GM11168 (cell line): ENCODE results near the gene GCSAML.
"Not testable (repeated sequence)": the region's sequence is repeated elsewhere in the genome, so short reads cannot be mapped to it uniquely, and the experiment has no call there.

Experiments
- in situ Hi-C: fragments of 300-500 bp; cut with MboI; formaldehyde crosslinking; loops from one replicate; pipeline ENCODE4 v1.12.0; 2022; ENCODE audit warnings: low sequenced_read_pairs; ENCODE audit not compliant: unreplicated experiment

GCSAML gene

GRCh38 chr1:247548769-247549182, at the start of gene GCSAML:
TSS of gene GCSAML (plus strand) at chr1:247549134. CDS start at chr1:247549192, 58 bp downstream.
- in situ Hi-C loops: no loop called here

- in situ Hi-C loops: no loop called here
These were observed 48.1 kb upstream of the GCSAML start for GRCh38 chr1:247500865-247501264.

GRCh38 chr1:247506831-247507230, 42.1 kb upstream of the GCSAML start:
- in situ Hi-C loops: no loop called here

- in situ Hi-C loops: no loop called here
These were observed 30.9 kb upstream of the GCSAML start for GRCh38 chr1:247517795-247518612.

DNA sequence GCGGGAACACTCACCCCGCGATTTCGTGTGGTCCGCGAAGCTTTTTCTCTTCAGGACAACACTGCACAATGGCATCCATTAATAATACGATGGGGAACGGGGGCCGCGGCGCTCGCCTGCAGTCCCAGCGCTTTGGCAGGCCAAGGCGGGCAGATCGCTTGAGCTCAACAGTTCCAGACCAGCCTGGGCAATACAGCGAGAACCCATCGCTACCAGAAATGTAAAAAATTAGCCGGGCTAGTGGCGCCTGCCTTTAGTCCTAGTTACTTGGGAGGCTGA, 30.4 kb upstream of the GCSAML start:
- in situ Hi-C loops: no loop called here

- in situ Hi-C loops: not testable (repeated sequence)
These were observed 27.0 kb upstream of the GCSAML start for GRCh38 chr1:247521886-247522285.

DNA sequence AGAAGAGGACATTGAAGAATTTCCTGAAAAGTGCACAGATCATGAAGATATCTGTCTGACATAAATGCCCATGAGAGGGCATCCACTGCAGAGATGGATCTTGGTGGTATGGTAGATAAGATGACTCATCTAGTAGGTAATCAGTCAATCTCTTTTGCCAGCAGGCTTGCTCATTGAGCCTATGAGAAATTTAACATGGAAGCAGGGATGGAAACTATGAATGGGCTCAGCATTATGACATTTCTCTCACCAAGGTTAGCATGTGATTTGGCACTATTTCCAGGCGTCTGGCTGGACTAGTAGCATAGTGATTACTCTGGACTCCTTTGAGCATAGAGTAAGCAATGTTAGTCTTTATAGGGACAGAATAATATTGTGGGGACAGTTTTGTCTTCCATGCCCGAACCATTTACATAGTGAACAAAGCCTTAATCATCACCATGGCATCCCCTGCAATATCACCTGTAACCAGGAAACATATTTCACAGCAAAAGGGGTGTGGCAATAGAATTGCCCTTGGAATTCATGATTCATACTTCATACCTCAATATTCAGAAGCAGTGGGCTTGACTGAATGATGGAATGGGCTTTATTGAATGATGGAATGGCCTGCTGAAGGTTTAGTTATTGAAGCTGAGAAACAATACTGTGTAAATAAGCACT, 20.0 kb upstream of the GCSAML start:
- in situ Hi-C loops: no loop called here

DNA sequence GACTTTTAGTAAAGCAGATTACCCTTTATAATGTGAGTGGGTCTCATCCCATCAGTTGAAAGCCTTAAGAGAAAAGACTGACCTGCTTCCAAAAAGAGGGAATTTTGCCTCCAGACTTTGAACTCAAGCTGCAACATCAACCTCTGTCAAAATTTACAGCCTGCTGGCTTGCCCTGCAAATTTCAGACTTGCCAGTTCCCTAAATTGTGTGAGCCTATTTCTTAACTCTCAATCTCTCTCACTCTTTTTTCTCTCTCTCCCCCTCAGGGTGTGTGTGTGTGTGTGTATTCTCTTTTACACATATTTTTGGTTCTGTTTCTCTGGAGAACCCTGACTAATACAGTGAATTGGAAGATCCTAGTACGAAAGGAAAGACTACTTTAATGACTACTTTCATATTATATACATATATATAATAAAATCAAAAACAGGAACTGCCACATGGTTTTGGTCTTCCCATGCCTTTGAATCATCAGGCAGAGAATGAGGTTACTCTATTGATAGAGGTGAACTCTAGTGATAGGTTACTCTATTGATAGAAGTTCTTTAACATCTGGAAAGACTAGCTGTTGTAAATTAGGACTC, 19.1 kb upstream of the GCSAML start:
- in situ Hi-C loops: no loop called here

DNA sequence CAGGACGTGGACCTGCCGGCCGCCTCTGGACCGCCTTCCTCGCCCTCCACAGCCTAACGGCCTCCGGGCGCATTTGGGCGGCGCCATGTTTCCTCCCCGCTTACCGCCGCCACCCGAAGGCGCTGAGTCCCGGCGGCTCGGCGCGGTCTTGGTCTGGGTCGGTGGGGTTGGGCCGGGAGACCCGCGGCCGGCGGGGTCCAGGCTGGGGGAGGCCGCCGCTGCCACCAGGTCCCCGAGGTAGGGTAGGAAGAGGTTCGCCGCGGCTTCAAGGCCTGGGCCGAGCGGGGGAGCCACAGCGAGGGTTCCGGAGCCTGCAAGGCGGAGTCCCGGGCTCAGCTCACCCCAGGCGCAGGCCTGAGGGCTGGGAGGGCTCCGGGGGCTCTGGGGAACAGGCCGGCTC, 18.1 kb upstream of the GCSAML start:
- in situ Hi-C loops: no loop called here

- in situ Hi-C loops: no loop called here
These were observed 17.0 kb upstream of the GCSAML start for GRCh38 chr1:247531937-247532336.

- in situ Hi-C loops: no loop called here
These were observed 13.5 kb upstream of the GCSAML start for GRCh38 chr1:247535402-247535801.

DNA sequence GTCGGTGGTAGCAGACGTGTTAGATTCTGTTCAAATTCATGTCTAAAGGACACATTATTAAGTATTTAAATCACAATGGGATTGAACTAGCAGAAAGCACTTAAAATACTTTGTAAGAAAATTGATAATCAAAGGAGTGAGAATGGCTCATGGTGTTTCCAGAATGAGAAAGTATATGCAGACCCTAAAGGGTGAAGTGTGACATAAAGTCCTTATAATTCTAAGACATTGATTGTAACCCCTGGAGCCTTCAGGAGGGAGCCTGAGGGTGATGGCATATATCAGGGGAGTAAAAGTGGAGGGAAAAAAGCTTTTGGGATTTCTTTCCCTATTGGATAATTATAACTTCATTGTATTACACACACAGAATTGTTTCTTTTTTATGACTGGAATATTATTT, 12.6 kb upstream of the GCSAML start, which contains the start of gene OR2C3:
OR2C3 (minus strand) TSS at position 101 of the 400 bp plus-strand sequence. CDS start 3,929 bp downstream, outside the sequence.
- in situ Hi-C loops: no loop called here

DNA sequence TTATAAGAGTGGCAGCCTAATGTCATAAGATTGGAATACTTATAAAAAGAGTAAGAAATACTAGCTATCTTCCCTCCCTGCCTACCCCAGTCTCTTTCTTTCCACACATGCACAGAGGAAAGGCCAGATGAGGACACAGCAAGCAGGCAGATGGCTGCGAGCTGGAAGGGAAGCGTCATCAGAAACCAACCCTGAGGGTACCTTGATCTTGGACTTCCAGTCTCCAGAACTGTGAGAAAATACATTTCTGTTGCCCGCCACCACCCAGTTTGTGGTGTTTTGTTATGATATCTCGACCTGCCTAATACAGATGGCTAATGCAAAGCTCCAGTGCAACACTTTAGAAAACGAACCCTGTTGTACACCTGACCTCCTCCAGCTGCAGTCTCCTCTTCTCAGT, 10.4 kb upstream of the GCSAML start:
- in situ Hi-C loops: no loop called here

GRCh38 chr1:247539215-247539614, 9.7 kb upstream of the GCSAML start:
- in situ Hi-C loops: no loop called here

- in situ Hi-C loops: no loop called here
These were observed 8.4 kb upstream of the GCSAML start for GRCh38 chr1:247540581-247540980.

GRCh38 chr1:247542811-247543210, 6.1 kb upstream of the GCSAML start:
- in situ Hi-C loops: no loop called here

DNA sequence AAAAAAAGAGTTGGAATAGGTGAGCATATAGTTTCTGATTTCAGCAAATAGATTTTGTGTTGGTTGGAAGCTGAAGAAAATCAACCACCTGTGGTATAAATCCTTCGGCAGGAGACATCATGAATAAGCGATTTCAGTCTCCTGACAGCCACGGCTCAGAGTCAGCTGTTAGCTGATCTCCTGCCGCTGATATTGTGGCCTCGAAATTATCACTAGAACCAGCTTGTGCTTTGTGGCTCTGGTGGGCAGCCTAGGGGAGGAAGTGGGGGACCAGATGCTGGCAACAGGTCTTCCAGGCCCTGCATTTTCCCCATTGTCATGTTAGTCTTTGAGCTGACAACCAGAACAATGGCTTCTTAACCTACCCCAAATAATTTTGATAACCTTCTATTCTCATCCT, 842 bp upstream of the GCSAML start:
- in situ Hi-C loops: no loop called here

- in situ Hi-C loops: no loop called here
These were observed 2.8 kb downstream of the GCSAML start for GRCh38 chr1:247551721-247552120.

GRCh38 chr1:247552231-247552630, 3.3 kb downstream of the GCSAML start:
- in situ Hi-C loops: no loop called here

DNA sequence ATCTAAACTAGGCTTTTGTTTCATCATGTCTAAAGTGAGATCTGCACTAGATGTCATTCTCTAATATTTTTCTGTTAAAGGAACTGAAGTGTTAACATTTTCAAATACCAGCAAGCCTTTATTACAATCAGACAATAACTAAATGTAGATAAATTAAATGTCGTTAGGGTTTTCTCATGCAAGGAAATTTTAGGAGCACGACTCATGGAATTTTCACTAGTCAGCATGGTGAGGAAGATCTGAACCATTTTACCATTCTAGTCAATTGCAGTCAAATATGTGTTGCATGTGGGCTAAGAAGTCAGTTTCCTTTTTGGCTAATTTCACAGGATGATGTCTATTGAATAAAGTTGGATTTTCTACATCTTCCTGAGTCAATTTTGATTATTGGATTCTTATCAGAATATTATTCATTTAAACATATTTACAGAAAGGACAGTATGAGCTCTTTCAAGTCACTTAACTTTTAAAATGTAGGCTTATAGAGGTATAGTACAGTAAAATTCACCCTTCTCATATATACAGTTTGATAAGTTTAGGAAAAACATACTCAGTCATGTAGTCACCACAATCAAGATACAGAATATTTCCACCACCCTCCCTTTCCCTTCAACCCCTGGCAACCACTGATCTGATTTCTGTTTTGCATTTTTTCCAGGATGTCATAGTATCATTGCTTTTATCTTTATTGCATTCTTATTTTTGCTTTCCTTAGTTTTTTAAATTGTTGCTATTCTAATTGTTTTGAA, 9.2 kb downstream of the GCSAML start:
- in situ Hi-C loops: no loop called here

DNA sequence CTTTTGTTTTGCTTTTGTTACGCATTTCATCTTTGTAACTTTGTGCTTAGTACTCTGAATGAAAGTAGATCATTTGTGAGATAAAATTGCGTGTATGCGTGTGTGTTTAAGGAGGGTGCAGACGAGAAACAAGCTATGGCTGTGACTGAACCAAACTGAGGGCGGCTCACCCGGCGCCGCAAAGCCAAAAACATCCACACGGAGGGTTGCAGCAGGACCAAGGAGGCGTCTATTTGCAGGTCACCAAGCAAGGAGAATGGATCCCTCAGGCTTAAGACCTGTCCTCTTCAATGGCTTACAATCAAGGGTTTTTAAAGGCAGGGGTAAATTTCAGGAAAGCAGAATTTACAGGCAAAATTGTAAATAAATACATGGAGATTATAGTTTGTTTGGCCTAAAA, 12.8 kb downstream of the GCSAML start:
- in situ Hi-C loops: no loop called here
